ENCODE data around the gene VPS72. TPM values are rescaled to one million over a fixed set of nuclear protein-coding genes. Genes with fewer than 3 reads are reported as not detected.

The VPS72 gene
- total and polyA plus RNA-seq, 9 of the 15 experiments (the other 6 are each of a cell fraction or from before 2014, with no cell fraction given) = 7.2 to 131 (median 75.7) TPM

DNA sequence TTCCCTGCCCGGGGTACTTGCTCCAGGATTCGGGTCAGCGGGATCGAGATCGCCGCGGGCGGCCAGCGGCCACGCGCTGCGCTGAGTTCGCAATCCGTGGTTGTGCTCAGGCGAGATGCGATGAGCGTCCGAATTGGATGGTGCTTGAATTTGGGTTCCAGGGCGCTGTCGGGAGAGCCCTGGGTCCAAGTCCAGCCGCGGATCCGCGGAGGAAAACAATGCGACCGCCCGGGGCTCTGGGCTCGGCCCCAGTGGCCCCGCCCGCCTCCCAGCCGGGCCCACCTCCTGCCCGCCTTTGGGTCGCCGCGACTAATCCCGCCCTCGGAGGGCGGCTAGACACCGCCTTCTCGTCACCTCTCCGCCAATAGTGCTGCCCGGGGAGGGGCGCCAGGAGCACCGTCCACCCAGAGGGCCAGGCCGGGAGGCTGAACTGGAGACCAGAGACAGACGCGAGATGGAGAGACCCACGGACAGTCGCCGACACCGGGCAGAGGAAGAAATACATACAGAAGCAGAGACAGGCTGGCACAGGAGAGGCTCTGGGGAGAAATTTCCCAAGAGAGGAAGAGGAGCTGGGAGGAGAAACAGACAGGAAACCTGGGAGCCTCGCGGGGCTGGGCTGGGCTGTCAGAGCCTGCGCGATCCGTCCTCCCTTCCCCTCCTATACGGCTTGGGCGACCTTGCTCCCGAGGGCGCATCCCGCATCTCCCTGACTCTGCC, 43.4 kb downstream of the VPS72 start, which contains the start of gene SEMA6C (continued):
- TF ChIP-seq, protein P1, sequence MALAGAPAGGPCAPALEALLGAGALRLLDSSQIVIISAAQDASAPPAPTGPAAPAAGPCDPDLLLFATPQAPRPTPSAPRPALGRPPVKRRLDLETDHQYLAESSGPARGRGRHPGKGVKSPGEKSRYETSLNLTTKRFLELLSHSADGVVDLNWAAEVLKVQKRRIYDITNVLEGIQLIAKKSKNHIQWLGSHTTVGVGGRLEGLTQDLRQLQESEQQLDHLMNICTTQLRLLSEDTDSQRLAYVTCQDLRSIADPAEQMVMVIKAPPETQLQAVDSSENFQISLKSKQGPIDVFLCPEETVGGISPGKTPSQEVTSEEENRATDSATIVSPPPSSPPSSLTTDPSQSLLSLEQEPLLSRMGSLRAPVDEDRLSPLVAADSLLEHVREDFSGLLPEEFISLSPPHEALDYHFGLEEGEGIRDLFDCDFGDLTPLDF (CRISPR knock-in tag; IDR thresholded peaks at IDR 0.05) = peak; percentile 25; the same call in 1 of the 2 replicates
- TF ChIP-seq TAF7 (tag; IDR thresholded peaks at IDR 0.05) (0 out of 2 replicates have a peak, but pooled peaks have one; percentile 16), TBL1XR1 (IDR thresholded peaks at IDR 0.05; ENCODE audit: low read length in 2 of 2) (no peak), ERF (CRISPR knock-in tag; IDR thresholded peaks at IDR 0.05) (0 out of 2 replicates have a peak, but pooled peaks have one; percentile 23), CREB1 (IDR thresholded peaks at IDR 0.05) (peak; percentile 29; the same call in 1 of the 2 replicates), CREB1 (CRISPR knock-in tag; IDR thresholded peaks at IDR 0.05) (0 out of 2 replicates have a peak, but pooled peaks have one; percentile 58), NRF1 (conservative IDR thresholded peaks at IDR 0.05 in 1 of 2, IDR thresholded peaks at IDR 0.05 in 1 of 2) (peak; percentile 54 to 74), POLR2G (IDR thresholded peaks at IDR 0.05; ENCODE audit: low read depth, low read length) (peak; percentile 92), KDM2B (CRISPR knock-in tag; IDR thresholded peaks at IDR 0.05) (peak; percentile 62; the same call in 1 of the 2 replicates), CTBP1 (IDR thresholded peaks at IDR 0.05; ENCODE audit: borderline replicate concordance) (peak; percentile 30; the same call in 1 of the 2 replicates), E2F6 (IDR thresholded peaks at IDR 0.05; ENCODE audit: borderline replicate concordance in 1 of 2, extremely low read depth in 1 of 2, insufficient read depth in 1 of 2, insufficient read length in 1 of 2, low read depth in 1 of 2, low read length in 1 of 2, poor library complexity in 1 of 2, severe bottlenecking in 1 of 2) (peak in 1 of 2 experiments; percentile 82), LCOR (CRISPR knock-in tag; IDR thresholded peaks at IDR 0.05) (peak; percentile 83), FOSL1 (tag; conservative IDR thresholded peaks at IDR 0.05) (0 out of 2 replicates have a peak, but pooled peaks have one; percentile 27), GTF2B (IDR thresholded peaks at IDR 0.05; ENCODE audit: extremely low read depth, insufficient read length) (no peak), ATF1 (CRISPR knock-in tag; IDR thresholded peaks at IDR 0.05) (no peak), ATF1 (tag; IDR thresholded peaks at IDR 0.05) (0 out of 2 replicates have a peak, but pooled peaks have one; percentile 36), RBM39 (optimal IDR thresholded peaks at IDR 0.05; ENCODE audit: low read depth, low read length) (no peak), ZNF41 (CRISPR knock-in tag; conservative IDR thresholded peaks at IDR 0.05) (no peak), GABPA (tag; conservative IDR thresholded peaks at IDR 0.05; ENCODE audit: low read depth) (no peak), ZBTB7A (IDR thresholded peaks at IDR 0.05; ENCODE audit: borderline replicate concordance, control insufficient read depth, low read depth, low read length) (peak; percentile 49; the same call in 1 of the 2 replicates), DPF2 (IDR thresholded peaks at IDR 0.05) (no peak), PHF8 (IDR thresholded peaks at IDR 0.05; ENCODE audit: borderline replicate concordance, low read length) (peak; percentile 67; the same call in 1 of the 2 replicates)
- TF ChIP-seq, protein P2, sequence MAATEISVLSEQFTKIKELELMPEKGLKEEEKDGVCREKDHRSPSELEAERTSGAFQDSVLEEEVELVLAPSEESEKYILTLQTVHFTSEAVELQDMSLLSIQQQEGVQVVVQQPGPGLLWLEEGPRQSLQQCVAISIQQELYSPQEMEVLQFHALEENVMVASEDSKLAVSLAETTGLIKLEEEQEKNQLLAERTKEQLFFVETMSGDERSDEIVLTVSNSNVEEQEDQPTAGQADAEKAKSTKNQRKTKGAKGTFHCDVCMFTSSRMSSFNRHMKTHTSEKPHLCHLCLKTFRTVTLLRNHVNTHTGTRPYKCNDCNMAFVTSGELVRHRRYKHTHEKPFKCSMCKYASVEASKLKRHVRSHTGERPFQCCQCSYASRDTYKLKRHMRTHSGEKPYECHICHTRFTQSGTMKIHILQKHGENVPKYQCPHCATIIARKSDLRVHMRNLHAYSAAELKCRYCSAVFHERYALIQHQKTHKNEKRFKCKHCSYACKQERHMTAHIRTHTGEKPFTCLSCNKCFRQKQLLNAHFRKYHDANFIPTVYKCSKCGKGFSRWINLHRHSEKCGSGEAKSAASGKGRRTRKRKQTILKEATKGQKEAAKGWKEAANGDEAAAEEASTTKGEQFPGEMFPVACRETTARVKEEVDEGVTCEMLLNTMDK (IDR thresholded peaks at IDR 0.05; ENCODE audit: borderline replicate concordance, insufficient read depth, low read depth, low read length, poor library complexity, severe bottlenecking) = no peak

All from K562 (cell line).